ENCODE results near the gene VAPA.

DNA sequence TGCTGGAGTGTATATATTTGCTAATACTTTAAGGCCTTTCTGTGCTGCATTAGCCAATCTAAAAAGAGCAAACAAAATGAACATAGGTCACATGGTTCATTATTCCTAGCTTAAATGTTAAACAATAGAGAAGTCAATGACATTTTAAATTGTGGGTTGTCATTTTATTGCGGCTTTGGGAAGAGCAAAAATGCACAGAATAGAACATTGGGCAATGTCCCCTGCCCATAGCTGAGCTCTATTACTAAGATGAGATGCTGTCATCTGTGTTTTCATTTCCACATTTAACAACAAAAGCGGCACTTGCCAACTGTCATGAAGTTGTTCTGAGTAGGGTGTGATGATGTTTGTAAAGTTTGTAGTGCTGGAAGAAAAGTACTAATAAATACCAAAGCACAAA, 3.2 kb upstream of the VAPA start:
- TF ChIP-seq CTCF (IDR thresholded peaks at IDR 0.05) (no peak), POLR2A (IDR thresholded peaks at IDR 0.05) (no peak)

Data from right lobe of liver (tissue), 4 donors.